Stimulated activated CD4-positive, alpha-beta T cell treated with anti-CD3 and anti-CD28 coated beads, Interleukin-4, amount 100 ng/mL, for 48 hours (primary cell): ENCODE measurements around the gene TRAF4.
"Not testable (repeated sequence)": the region's sequence is repeated elsewhere in the genome, so short reads cannot be mapped to it uniquely, and the experiment has no call there.

Source experiments
- DNase-seq, 2 donors: peaks; one replicate each; pipeline ENCODE4 v3.0.0-alpha.2; 2020; ENCODE audit warnings: low read depth in 2 of 2

The TRAF4 gene

DNA sequence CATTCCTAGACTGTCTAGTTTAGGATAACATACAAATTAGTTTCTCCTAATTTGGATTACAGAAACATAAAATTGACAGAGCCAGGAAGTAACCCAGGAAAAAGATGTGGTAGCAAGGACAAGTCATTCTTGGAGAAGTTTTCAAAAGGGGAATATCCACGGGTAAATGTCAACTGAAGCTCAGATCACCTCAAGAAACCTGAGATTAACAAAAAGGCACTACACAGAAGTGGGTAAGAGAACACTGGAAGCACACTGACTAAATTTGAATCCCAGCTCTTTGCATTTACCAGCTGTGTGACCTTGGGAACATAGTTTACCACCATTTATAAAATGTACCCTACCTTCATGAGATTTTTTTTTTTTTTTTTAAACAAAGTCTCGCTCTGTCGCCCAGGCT, 39.4 kb downstream of the TRAF4 start:
- no peak for DNase-seq

DNA sequence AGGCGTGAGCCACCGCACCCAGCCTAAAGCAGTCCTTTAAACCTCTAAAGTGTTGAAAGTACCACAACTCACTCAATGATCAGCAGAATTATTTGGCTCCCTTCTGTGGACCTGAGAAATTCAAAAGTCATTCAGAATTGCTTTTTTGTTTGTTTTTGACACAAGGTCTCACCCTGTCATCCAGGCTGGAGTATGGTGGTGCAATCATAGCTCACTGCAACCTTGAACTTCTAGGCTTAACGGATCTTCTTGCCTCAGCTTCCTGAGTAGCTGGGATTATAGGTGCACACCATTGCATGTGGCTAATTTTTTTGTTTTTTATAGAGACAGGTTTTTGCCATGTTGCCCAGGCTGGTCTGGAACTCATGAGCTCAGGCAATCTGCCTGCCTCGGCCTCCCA, 44.3 kb downstream of the TRAF4 start:
- DNase-seq: no peak

DNA sequence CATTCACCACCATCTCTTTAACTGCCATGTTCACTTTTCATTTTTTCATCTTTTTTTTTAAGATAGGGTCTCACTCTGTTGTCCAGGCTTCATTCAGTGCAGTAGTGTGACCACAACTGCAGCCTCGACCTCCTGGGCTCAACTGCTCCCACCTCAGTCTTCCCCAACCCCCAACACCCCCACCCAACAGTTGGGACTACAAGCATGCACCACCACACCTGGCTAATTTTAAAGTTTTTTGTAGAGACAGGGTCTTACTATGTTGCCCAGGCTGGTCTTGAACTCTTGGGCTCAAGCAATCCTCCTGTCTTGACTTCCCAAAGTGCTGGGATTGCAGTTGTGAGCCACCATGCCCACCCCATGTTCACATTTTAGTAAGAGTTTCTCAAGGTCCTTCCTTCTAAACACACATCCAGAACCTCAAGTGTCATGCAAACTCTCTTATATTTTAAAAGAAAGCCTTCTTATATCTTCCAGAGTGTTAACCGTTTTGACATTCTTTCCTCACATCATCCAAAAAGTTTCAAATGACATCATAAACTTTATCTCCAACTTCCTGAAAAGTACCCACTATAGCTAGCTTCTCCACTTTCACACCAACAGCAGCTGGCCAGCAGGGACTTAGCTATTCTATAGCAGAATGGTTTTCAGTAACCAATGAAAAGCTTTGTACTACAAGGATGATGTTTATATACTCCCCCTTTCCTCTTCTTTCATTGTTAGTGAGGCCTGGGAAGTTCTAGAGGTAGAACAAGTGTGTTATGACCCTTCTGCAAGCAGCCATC, 49.3 kb downstream of the TRAF4 start:
- no peak for DNase-seq

DNA sequence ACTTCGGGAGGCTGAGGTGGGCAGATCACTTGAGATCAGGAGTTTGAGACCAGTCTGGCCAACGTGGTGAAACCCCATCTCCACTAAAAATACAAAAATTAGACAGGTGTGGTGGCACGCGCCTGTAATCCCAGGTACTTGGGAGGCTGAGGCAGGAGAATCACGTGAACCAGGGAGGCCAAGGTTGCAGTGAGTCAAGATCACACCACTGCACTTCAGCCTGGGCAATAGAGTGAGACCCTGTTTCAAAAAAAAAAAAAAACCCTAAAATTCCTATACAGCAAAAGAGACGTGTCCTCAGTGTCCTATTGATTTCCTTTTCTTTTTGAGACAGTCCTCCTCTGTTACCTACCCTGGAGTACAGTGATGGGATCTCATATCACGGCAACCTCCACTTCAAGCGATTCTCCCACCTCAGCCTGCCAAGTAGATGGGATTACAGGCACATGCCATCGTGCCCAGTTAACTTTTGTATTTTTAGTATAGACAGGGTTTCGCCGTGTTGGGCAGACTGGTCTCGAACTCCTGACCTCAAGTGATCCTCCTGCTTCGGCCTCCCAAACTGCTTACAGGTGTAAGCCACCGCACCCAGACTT, 51.1 kb downstream of the TRAF4 start:
- DNase-seq: not testable (repeated sequence)

DNA sequence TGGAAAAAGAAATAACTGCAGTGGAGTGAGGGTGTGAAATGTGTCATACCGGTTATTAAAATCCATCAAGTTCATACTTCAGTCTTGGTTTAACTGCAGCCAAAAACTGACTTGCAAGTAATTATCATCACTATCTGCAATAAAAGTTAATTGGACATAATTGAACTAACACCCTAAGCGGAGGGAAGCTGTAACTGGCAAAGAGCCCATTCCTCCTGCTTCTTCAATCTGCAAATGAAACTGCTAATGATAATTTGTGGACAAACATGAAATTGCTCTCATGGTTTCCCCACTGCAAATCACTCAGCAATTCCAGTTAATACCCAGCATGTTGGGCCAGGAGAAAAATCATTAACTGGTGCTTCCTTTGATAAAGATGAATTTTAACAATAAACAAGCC, 52.3 kb downstream of the TRAF4 start:
- no peak for DNase-seq
